NB4 (cell line): ENCODE measurements around the gene SLC12A5.
A peak's percentile ranks its signal among the peaks of the same experiment; 100 is the strongest.

Experiments used
- DNase-seq: peaks from one replicate; pipeline ENCODE4 v3.0.0; 2010; ENCODE audit warnings: low read depth
- H3K4me3 ChIP-seq: one replicate; pipeline ENCODE4 v1.5.1; 2011; ENCODE audit warnings: mild to moderate bottlenecking, low read depth, low read length, moderate library complexity
- CTCF ChIP-seq: IDR thresholded peaks from one replicate; pipeline ENCODE4 v1.5.1; 2012; ENCODE audit warnings: low read depth, low read length
- MAX ChIP-seq: IDR thresholded peaks from 2 replicates; pipeline ENCODE4 v1.6.1; 2011; ENCODE audit warnings: low read depth, low read length
- MYC ChIP-seq: IDR thresholded peaks from 2 replicates; pipeline ENCODE4 v1.6.1; 2011; ENCODE audit warnings: low read depth, low read length
- POLR2A ChIP-seq: IDR thresholded peaks from 2 replicates; pipeline ENCODE4 v1.6.1; 2011; ENCODE audit warnings: mild to moderate bottlenecking; ENCODE audit not compliant: insufficient read length; ENCODE audit errors: extremely low read depth

SLC12A5 gene

GRCh38 chr20:46028110-46028509, 905 bp upstream of the SLC12A5 start:
- TF ChIP-seq CTCF = no peak
- no peak for TF ChIP-seq MYC
- TF ChIP-seq MAX = no peak
- TF ChIP-seq POLR2A = no peak
- no peak overlapping the region for H3K4me3 ChIP-seq
- no peak for DNase-seq

- TF ChIP-seq MYC (no peak), MAX (no peak), POLR2A (no peak)
- no peak for DNase-seq
- no peak overlapping the region for H3K4me3 ChIP-seq
Observed at GRCh38 chr20:46030284-46031013, 1.4 kb downstream of the SLC12A5 start.

- H3K4me3 ChIP-seq = no peak overlapping the region
- no peak for DNase-seq
- TF ChIP-seq POLR2A (no peak), CTCF (no peak), MYC (no peak), MAX (no peak)
Observed at GRCh38 chr20:46031014-46031569, 2.1 kb downstream of the SLC12A5 start.

- DNase-seq = peak; percentile 61
- no peak overlapping the region for H3K4me3 ChIP-seq
- TF ChIP-seq CTCF = no peak
- no peak for TF ChIP-seq MAX
- no peak for TF ChIP-seq POLR2A
- no peak for TF ChIP-seq MYC
Observed at GRCh38 chr20:46031701-46032254, 2.8 kb downstream of the SLC12A5 start.

- no peak overlapping the region for H3K4me3 ChIP-seq
- DNase-seq = no peak
- no peak for TF ChIP-seq MYC
- no peak for TF ChIP-seq POLR2A
- TF ChIP-seq CTCF = no peak
- TF ChIP-seq MAX = no peak
Observed at GRCh38 chr20:46034039-46034438, 5.0 kb downstream of the SLC12A5 start.

- no peak overlapping the region for H3K4me3 ChIP-seq
- no peak for DNase-seq
- TF ChIP-seq MYC = no peak
- TF ChIP-seq CTCF = no peak
- no peak for TF ChIP-seq MAX
- TF ChIP-seq POLR2A = no peak
Observed at GRCh38 chr20:46035253-46035652, 6.2 kb downstream of the SLC12A5 start.
